Chondrocyte (in vitro differentiated cells): ENCODE measurements around the gene GPR148. TPM values are rescaled to one million over a fixed set of nuclear protein-coding genes. Genes with fewer than 3 reads are reported as not detected.

Experiments used
- DNase-seq: peaks from one replicate; pipeline ENCODE4 v3.0.0; 2021; ENCODE audit warnings: mixed read lengths, low spot score
- H3K27ac Mint-ChIP-seq: one replicate; pipeline ENCODE4 v1.8.0; 2021; ENCODE audit warnings: mild to moderate bottlenecking, moderate library complexity, mixed read lengths; ENCODE audit not compliant: unreplicated experiment
- H3K27me3 Mint-ChIP-seq: 2 replicates; pipeline ENCODE4 v1.8.0; 2021; ENCODE audit warnings: low read depth, mixed read lengths
- H3K36me3 Mint-ChIP-seq: 2 replicates; pipeline ENCODE4 v1.8.0; 2021; ENCODE audit warnings: low read depth, mixed read lengths
- H3K4me1 Mint-ChIP-seq: 2 replicates; pipeline ENCODE4 v1.8.0; 2021; ENCODE audit warnings: low read depth, mild to moderate bottlenecking, mixed read lengths
- H3K4me3 Mint-ChIP-seq: one replicate; pipeline ENCODE4 v1.8.0; 2021; ENCODE audit warnings: mild to moderate bottlenecking, moderate library complexity, mixed read lengths; ENCODE audit not compliant: unreplicated experiment
- H3K9me3 Mint-ChIP-seq: 2 replicates; pipeline ENCODE4 v1.8.0; 2021; ENCODE audit warnings: low read depth, mixed read lengths
- CTCF ChIP-seq: fragments of 200-600 bp; sonication (generic); IDR thresholded peaks from 2 replicates; pipeline ENCODE4 v1.5.0; 2021; ENCODE audit warnings: antibody characterized with exemption, mild to moderate bottlenecking, moderate library complexity
- total RNA-seq: library from RNA; stranded (reverse); gene quantifications from 3 replicates; pipeline ENCODE4 v1.2.1, GENCODE V29; 2021

The GPR148 gene
- total RNA-seq, 1 donor from 2014 or later = not detected

GRCh38 chr2:130760754-130761751, 32.2 kb downstream of the GPR148 start:
- H3K9me3 Mint-ChIP-seq = no peaks in the 10 kb centered on the region
- no peak for DNase-seq
- H3K27me3 Mint-ChIP-seq = peaks cover 41% of the 10 kb centered on the region

GRCh38 chr2:130762031-130762909, 33.4 kb downstream of the GPR148 start:
- peaks cover 39% of the 10 kb centered on the region for H3K27me3 Mint-ChIP-seq
- H3K36me3 Mint-ChIP-seq = no peaks in the 10 kb centered on the region
- H3K4me1 Mint-ChIP-seq = no peaks in the 10 kb centered on the region
- TF ChIP-seq CTCF = no peak
- H3K9me3 Mint-ChIP-seq = no peaks in the 10 kb centered on the region
- no peak overlapping the region for H3K4me3 Mint-ChIP-seq
- no peak for DNase-seq
- no peak overlapping the region for H3K27ac Mint-ChIP-seq

More at GRCh38 chr2:130760754-130761751, 32.2 kb downstream of the GPR148 start:
- H3K27ac Mint-ChIP-seq = no peak overlapping the region
- TF ChIP-seq CTCF = no peak
- peaks cover 2% of the 10 kb centered on the region for H3K4me1 Mint-ChIP-seq
- no peak overlapping the region for H3K4me3 Mint-ChIP-seq
- H3K36me3 Mint-ChIP-seq = no peaks in the 10 kb centered on the region

GRCh38 chr2:130762910-130763385, 34.1 kb downstream of the GPR148 start:
- TF ChIP-seq CTCF = no peak
- Mint-ChIP-seq H3K4me3 (no peak overlapping the region), H3K4me1 (no peaks in the 10 kb centered on the region), H3K27ac (no peak overlapping the region), H3K9me3 (no peaks in the 10 kb centered on the region), H3K36me3 (no peaks in the 10 kb centered on the region), H3K27me3 (peaks cover 35% of the 10 kb centered on the region)
- no peak for DNase-seq

- DNase-seq = no peak
- H3K9me3 Mint-ChIP-seq = no peaks in the 10 kb centered on the region
- H3K27me3 Mint-ChIP-seq = peaks cover 34% of the 10 kb centered on the region
- H3K4me3 Mint-ChIP-seq = no peak overlapping the region
- no peak for TF ChIP-seq CTCF
- H3K4me1 Mint-ChIP-seq = no peaks in the 10 kb centered on the region
- no peaks in the 10 kb centered on the region for H3K36me3 Mint-ChIP-seq
- no peak overlapping the region for H3K27ac Mint-ChIP-seq
These were observed 34.5 kb downstream of the GPR148 start for GRCh38 chr2:130763405-130763804.
